Psoas muscle (tissue), 7 donors: ENCODE data around the gene ALX1. TPM values are rescaled to one million over a fixed set of nuclear protein-coding genes. Genes with fewer than 3 reads are reported as not detected.

ENCODE experiments used
- polyA plus RNA-seq, 3 donors: library from polyadenylated mRNA; stranded (reverse); fragments of 200-250 nt; gene quantifications; one replicate each; pipeline ENCODE4 v1.2.3, GENCODE V29; 2013
- total RNA-seq, 4 donors: library from RNA; stranded (reverse); fragmentation: NEBNext Ultra II Directional in 2 of 4; extraction: Animal tissue kit (Norgen Biotek cat#: 25700) in 2 of 4; gene quantifications; one replicate each; pipeline versions ENCODE4 v1.2.1 to v1.2.4, GENCODE V29; 2021 to 2023
- donor health status: healthy with polysubstance abuse.
- donor health status: DM: no; HTN: no; CAD: no; lungs with moderate emphysema.
- donor health status: Bipolar disorder and iron deficiency.
- donor health status: healthy.
- donor health status: DM: no; HTN: no; CAD: no.
- donor health status: DM: no; HTN: no; CAD: no.
- donor health status: DM: yes; HTN: yes; CAD: no.

The ALX1 gene
- total and polyA plus RNA-seq, 7 donors: 0.11 to 0.36 (median 0.19) TPM; not detected in 4

Other genes with a start within 250 kb of the ALX1 start
- gene TSPAN19, start 243.9 kb upstream of the ALX1 start, total RNA-seq: not detected
- under 1 TPM in 2 of 3 donors, not detected in 1; 0.04 to 0.06 TPM for gene TSPAN19, start 243.9 kb upstream of the ALX1 start, polyA plus RNA-seq
- under 1 TPM in 1 of 4 donors, not detected in 3; 0.08 TPM for gene LRRIQ1, start 243.9 kb upstream of the ALX1 start, total RNA-seq
- gene LRRIQ1, start 243.9 kb upstream of the ALX1 start, polyA plus RNA-seq: under 1 TPM in 1 of 3 donors, not detected in 2; 0.31 TPM